OCI-LY7 (cell line): ENCODE data around the gene TFAP2E. TPM values are rescaled to one million over a fixed set of nuclear protein-coding genes. Genes with fewer than 3 reads are reported as not detected.

Experiments used
- BruUV-seq: library from RNA; stranded (reverse); fragments of 400-500 nt; replicated peaks from 2 replicates; lab custom pipeline; 2021; lab: Mats Ljungman, UMichigan
- CTCF ChIA-PET: fragments of 300-600 bp; sonication (Branson Sonifier 250); formaldehyde crosslinking; loops from one replicate; lab custom pipeline; 2022; ENCODE audit warnings: antibody characterized with exemption; ENCODE audit not compliant: unreplicated experiment; lab: Charles Lee
- POLR2A ChIA-PET: fragments of 300-600 bp; sonication (Branson Sonifier 250); formaldehyde crosslinking; loops from one replicate; lab custom pipeline; 2022; ENCODE audit warnings: antibody characterized with exemption; lab: Charles Lee
- DNase-seq: peaks from one replicate; pipeline ENCODE4 v3.0.0-alpha.2; 2015; ENCODE audit warnings: low spot score
- H2AFZ ChIP-seq: fragments of 200-600 bp; sonication (generic), shearing (Covaris generic); 2 replicates; pipeline ENCODE4 v1.6.1; 2014; ENCODE audit warnings: mild to moderate bottlenecking, antibody characterized with exemption, low read length, moderate library complexity
- H3K27ac ChIP-seq: fragments of 200-600 bp; sonication (generic); 2 replicates; pipeline ENCODE4 v1.5.1; 2014; ENCODE audit warnings: mixed run types, low read depth, mild to moderate bottlenecking, moderate library complexity, low read length, inconsistent platforms; ENCODE audit not compliant: poor library complexity, severe bottlenecking
- H3K36me3 ChIP-seq: fragments of 200-600 bp; sonication (generic); 2 replicates; pipeline ENCODE4 v1.6.1; 2014; ENCODE audit warnings: mild to moderate bottlenecking, antibody characterized with exemption, low read length, moderate library complexity, mixed read lengths; ENCODE audit not compliant: insufficient read depth
- H3K4me1 ChIP-seq: fragments of 200-600 bp; sonication (generic); 2 replicates; pipeline ENCODE4 v1.5.1; 2014; ENCODE audit warnings: mild to moderate bottlenecking, low read length; ENCODE audit not compliant: insufficient read depth, poor library complexity, severe bottlenecking
- H3K4me2 ChIP-seq: fragments of 200-600 bp; sonication (generic); 2 replicates; pipeline ENCODE4 v1.6.1; 2014; ENCODE audit warnings: mild to moderate bottlenecking, low read length
- H3K4me3 ChIP-seq: fragments of 200-600 bp; sonication (generic); 2 replicates; pipeline ENCODE4 v1.5.1; 2014; ENCODE audit warnings: mild to moderate bottlenecking, low read depth, low read length; ENCODE audit not compliant: poor library complexity, severe bottlenecking
- H3K79me2 ChIP-seq: fragments of 200-600 bp; sonication (generic); 2 replicates; pipeline ENCODE4 v1.6.1; 2016; ENCODE audit warnings: low read depth, mild to moderate bottlenecking, low read length, moderate library complexity, mixed read lengths; ENCODE audit not compliant: insufficient read depth
- H3K9me2 ChIP-seq: fragments of 200-600 bp; sonication (generic); 2 replicates; pipeline ENCODE4 v1.6.1; 2016; ENCODE audit warnings: mild to moderate bottlenecking, low read length, mixed read lengths; ENCODE audit not compliant: insufficient read depth
- H3K9me3 ChIP-seq: fragments of 200-600 bp; sonication (generic); 2 replicates; pipeline ENCODE4 v1.6.1; 2014; ENCODE audit warnings: mild to moderate bottlenecking, mixed run types, low read length, mixed read lengths
- H4K20me1 ChIP-seq: fragments of 200-600 bp; sonication (generic); 2 replicates; pipeline ENCODE4 v1.6.1; 2014; ENCODE audit warnings: mild to moderate bottlenecking, antibody characterized with exemption, low read length, moderate library complexity, mixed read lengths; ENCODE audit not compliant: insufficient read depth
- EZH2phosphoT487 ChIP-seq: fragments of 200-600 bp; sonication (generic); IDR thresholded peaks from 2 replicates; pipeline ENCODE4 v1.6.1; 2018; ENCODE audit warnings: low read depth, borderline replicate concordance, mild to moderate bottlenecking, mixed run types, antibody characterized with exemption, low read length, moderate library complexity, mixed read lengths
- intact Hi-C: fragments of 100-400 bp; cut with micrococcal nuclease; formaldehyde crosslinking; loops from one replicate; pipeline ENCODE4 v1.10.0; 2022; ENCODE audit not compliant: unreplicated experiment
- total RNA-seq, 2 experiments: library from RNA; depleted of rRNA in 1 of 2; stranded (reverse); fragments of >200 nt in 1 of 2; shearing (Covaris generic) in 1 of 2; gene quantifications; 2 replicates each; pipeline ENCODE4 v1.2.3, GENCODE V29; 2014 to 2022
- TF ChIP-seq, protein P1 (sequence below): fragments of 200-600 bp; sonication (generic); conservative IDR thresholded peaks from 2 replicates; pipeline ENCODE4 v1.5.1; 2014; ENCODE audit warnings: mild to moderate bottlenecking, antibody characterized with exemption, low read length, moderate library complexity, mixed read lengths

TFAP2E gene
- total RNA-seq, 2 experiments from 2014 or later = 1.1 to 1.2 TPM

DNA sequence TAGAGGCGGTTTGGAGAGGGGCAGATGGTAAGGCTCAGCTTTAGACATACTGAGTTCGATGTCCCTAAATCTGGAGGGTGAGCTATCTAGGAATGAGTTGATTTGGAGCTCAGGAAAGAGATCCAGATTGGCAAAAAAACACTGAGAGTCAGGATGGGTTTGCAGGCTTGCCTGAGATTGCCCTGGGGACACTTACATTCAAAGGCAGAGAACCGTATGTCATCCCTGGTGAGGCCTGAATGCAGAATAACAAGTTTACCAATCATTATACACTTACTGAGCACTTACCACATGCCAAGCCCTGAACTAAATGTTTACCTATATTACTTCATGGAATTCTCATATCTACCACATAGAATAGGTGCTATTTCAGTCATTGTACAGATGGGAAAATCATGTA is 27.5 kb downstream of the TFAP2E start:
- BruUV-seq = no TSS peak
- intact Hi-C loops = no loop called here
- no peak overlapping the region for H3K4me3 ChIP-seq
- H3K4me1 ChIP-seq = no peaks in the 10 kb centered on the region
- no peak overlapping the region for H2AFZ ChIP-seq
- H3K9me2 ChIP-seq = no peaks in the 10 kb centered on the region
- H3K4me2 ChIP-seq = no peak overlapping the region
- H3K36me3 ChIP-seq = peaks cover 68% of the 10 kb centered on the region
- no peak for TF ChIP-seq EZH2phosphoT487
- TF ChIP-seq, protein P1, sequence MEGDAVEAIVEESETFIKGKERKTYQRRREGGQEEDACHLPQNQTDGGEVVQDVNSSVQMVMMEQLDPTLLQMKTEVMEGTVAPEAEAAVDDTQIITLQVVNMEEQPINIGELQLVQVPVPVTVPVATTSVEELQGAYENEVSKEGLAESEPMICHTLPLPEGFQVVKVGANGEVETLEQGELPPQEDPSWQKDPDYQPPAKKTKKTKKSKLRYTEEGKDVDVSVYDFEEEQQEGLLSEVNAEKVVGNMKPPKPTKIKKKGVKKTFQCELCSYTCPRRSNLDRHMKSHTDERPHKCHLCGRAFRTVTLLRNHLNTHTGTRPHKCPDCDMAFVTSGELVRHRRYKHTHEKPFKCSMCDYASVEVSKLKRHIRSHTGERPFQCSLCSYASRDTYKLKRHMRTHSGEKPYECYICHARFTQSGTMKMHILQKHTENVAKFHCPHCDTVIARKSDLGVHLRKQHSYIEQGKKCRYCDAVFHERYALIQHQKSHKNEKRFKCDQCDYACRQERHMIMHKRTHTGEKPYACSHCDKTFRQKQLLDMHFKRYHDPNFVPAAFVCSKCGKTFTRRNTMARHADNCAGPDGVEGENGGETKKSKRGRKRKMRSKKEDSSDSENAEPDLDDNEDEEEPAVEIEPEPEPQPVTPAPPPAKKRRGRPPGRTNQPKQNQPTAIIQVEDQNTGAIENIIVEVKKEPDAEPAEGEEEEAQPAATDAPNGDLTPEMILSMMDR = no peak
- CTCF ChIA-PET = no interaction called here
- H3K79me2 ChIP-seq = no peaks in the 10 kb centered on the region
- peaks cover under 1% of the 10 kb centered on the region; the same call in 1 of the 2 replicates for H4K20me1 ChIP-seq
- POLR2A ChIA-PET = no interaction called here
- no peaks in the 10 kb centered on the region for H3K9me3 ChIP-seq
- H3K27ac ChIP-seq = no peak overlapping the region
- no peak for DNase-seq

DNA sequence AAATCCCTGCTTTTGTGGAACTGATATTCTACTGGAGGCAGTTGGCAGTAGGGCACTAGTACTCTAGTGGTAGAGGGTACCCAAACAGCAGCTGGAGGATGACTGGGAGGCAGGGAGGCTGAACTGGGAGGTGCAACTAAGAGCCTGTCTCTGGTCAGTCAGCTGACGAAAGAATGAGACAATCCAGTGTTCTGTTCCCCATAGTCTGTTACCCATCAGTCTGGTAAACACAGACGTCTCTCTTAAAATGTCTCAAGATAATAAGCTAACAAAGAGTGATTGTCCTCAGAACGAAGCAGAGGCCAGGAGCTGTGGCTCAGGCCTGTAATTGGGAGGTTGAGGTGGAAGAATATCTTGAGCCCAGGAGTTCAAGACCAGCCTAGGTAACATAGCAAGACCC is 30.4 kb downstream of the TFAP2E start:
- Histone ChIP-seq H4K20me1 (peaks cover 5% of the 10 kb centered on the region), H3K36me3 (peaks cover 92% of the 10 kb centered on the region), H3K9me2 (no peaks in the 10 kb centered on the region), H3K4me1 (no peaks in the 10 kb centered on the region), H3K9me3 (no peaks in the 10 kb centered on the region), H3K4me2 (no peak overlapping the region), H3K79me2 (peaks cover 17% of the 10 kb centered on the region; the same call in 1 of the 2 replicates), H3K27ac (no peak overlapping the region), H3K4me3 (no peak overlapping the region), H2AFZ (no peak overlapping the region)
- BruUV-seq = no TSS peak
- TF ChIP-seq EZH2phosphoT487 = no peak
- TF ChIP-seq, protein P1 = no peak
- no peak for DNase-seq
- intact Hi-C loops = no loop called here
- POLR2A ChIA-PET = interaction anchor here (0.6 kb wide), 2 partner anchors 13 to 21 kb away, joined by 3 to 6 read pairs; no protein-coding TSS in a partner anchor
- CTCF ChIA-PET = no interaction called here

DNA sequence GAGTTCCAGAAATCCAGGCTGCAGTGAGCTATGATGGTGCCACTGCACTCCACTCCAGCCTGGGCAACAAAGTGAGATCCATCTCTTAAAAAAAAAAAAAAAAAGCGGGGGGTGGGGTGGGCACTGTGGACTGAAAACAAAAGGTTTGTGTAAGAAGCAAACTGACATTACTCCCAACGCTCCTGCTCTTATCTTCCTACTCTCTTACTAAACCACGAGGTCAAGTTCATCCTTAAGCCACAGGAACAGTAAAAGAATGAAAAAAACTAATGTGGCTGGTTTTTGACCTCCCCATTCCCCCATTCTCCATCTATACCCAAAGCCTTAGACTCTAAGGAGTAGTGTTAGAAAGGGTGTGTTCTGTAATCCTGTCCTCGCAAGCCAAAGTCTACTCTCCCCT is 30.8 kb downstream of the TFAP2E start:
- no peak overlapping the region for H2AFZ ChIP-seq
- peaks cover 5% of the 10 kb centered on the region for H4K20me1 ChIP-seq
- ChIA-PET POLR2A (interaction anchor here (0.6 kb wide), 2 partner anchors 14 to 20 kb away, joined by 3 to 6 read pairs; no protein-coding TSS in a partner anchor), CTCF (interaction anchor here (0.8 kb wide), 1 partner anchor 68 kb away, joined by 3 read pairs; no protein-coding TSS in a partner anchor)
- H3K9me2 ChIP-seq = no peaks in the 10 kb centered on the region
- no peak for DNase-seq
- TF ChIP-seq, protein P1 = no peak
- no peak for TF ChIP-seq EZH2phosphoT487
- intact Hi-C loops = no loop called here
- H3K4me3 ChIP-seq = no peak overlapping the region
- H3K4me2 ChIP-seq = no peak overlapping the region
- H3K36me3 ChIP-seq = peaks cover 96% of the 10 kb centered on the region
- H3K27ac ChIP-seq = no peak overlapping the region
- BruUV-seq = no TSS peak
- no peaks in the 10 kb centered on the region for H3K4me1 ChIP-seq
- peaks cover 17% of the 10 kb centered on the region; the same call in 1 of the 2 replicates for H3K79me2 ChIP-seq
- no peaks in the 10 kb centered on the region for H3K9me3 ChIP-seq
